IPS-11a (cell line): Measurements from ENCODE around the gene DUSP1.

Experiments used
- H3K4me3 ChIP-seq: one replicate; pipeline ENCODE4 v1.5.1; 2013; ENCODE audit warnings: low read depth, low read length, control low read depth

Gene DUSP1

DNA sequence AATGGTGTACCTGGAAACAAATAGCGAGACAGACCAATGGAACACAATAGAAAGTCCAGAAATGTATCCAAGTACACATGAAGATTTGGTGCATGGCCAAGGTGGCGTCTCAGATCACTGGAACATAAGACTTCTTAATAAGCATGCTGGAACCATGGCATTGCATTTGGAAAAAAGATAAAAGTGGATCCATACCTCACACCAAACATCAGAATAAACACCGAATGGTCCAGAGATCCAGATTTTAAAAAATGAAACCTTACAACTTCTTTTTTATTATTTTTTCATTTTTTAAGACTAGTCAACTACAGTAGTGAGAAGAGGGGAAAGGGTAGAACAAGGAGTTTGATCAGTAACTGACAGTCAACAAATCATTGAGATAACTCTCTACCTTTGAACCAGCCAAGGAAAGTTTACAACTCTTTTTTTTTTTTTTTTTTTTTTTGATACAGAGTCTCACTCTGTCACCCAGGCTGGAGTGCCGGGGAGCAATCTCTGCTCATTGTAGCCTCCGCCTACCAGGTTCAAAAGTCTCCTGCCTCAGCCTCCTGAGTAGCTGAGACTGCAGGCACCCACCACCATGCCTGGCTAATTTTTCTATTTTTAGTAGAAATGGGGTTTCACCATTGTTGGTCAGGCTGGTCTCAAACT is 8.8 kb upstream of the DUSP1 start:
- no peak overlapping the region for H3K4me3 ChIP-seq

GRCh38 chr5:172777881-172778814 is 7.2 kb upstream of the DUSP1 start:
- H3K4me3 ChIP-seq = no peak overlapping the region

DNA sequence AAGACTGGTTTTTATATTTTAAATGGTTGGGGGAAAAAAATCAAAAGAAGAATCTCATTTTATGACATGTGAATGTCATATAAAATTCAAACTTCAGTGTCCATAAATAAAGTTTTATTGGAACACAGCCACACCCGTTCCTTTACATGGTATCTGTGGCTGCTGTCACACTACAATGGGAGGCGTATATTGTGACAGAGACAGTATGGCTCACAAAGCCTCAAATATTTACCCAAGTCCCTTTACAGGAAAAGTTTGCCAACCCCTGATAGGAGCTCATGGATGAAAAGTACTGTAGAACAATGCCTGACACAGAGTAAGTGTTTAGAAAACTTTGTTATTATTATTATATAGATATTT is 5.2 kb upstream of the DUSP1 start:
- no peak overlapping the region for H3K4me3 ChIP-seq

DNA sequence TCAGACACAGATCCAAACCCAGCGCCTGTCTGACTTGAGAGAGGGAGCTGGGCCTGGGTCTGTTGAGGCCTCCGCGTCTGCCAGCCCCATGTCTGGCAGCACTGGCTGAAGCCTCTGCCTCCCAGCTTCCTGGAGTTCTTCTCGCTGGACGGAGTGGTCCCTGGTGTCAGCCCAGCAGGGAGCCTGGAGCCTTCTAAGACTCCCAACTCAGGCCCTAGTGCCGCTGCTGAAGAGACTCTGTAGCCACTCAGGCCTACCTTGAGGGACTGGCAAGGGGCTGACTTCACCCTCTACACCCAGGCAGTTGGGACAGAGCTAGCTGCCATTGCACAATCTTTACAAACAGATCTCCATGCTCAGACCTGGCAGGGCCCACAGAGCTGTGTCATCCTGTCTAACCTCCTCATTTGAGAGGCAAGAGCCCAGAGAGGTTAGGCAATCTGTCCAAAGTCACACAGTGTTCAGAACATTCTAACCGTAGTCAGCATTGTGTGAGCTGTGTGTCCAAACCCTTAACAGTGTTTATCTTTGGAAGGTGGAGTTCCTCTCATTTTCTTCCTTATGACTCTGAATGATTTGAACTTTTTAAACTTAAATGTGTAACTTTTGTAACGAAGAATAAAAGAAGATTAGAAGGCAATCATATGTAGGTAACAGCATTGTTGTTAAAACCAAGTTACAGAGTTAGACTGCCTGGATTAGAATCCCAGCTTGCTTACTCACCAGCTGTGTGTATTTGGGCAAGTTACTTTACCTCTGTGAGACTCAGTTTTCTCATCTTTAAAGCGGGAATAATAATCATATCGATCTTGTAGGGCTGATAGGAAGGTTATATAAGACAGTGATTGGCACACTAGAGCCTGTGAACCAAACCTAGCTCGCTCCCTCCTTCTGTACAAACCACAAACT is 4.6 kb upstream of the DUSP1 start:
- H3K4me3 ChIP-seq = no peak overlapping the region

DNA sequence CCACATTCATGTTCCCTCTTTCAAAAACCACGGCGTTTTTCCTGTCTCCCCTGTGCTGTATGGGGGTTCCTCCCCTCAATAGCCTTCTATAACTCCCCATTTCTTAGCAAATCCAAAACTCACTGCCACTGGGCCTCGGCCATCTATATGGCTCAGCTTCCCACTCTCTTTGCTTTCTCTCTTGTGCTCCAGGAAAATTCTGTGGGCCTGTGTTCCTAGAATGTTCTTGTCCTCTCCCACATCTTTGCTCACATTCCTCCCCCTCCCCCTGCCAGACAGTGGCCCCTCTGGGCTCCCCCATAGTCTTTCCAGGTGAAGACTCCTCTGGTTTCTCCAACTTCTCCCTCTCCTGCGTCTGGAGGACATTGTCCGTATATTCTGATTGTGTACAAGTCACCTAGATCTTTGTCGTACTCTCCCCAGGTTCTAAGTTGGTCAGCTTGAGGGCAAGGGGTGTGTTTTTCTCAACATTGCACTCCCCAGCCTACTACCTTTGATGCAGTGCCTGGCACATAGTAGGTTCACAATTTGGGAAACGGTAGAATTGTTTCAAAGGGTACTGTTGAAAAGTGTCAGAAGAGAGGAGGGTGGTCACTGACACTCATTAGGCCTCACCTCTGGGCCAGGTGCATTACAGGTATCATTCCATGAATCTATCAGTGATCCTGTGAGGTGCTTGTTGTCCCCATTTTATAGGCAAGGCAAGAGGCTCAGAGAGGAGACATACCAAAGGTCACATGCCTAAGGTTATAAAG is 3.7 kb upstream of the DUSP1 start:
- no peak overlapping the region for H3K4me3 ChIP-seq

GRCh38 chr5:172773481-172774469 is 2.8 kb upstream of the DUSP1 start:
- H3K4me3 ChIP-seq = no peak overlapping the region

- peak overlapping the region; percentile 22 for H3K4me3 ChIP-seq
These were observed 1.3 kb upstream of the DUSP1 start for GRCh38 chr5:172772112-172772906.

DNA sequence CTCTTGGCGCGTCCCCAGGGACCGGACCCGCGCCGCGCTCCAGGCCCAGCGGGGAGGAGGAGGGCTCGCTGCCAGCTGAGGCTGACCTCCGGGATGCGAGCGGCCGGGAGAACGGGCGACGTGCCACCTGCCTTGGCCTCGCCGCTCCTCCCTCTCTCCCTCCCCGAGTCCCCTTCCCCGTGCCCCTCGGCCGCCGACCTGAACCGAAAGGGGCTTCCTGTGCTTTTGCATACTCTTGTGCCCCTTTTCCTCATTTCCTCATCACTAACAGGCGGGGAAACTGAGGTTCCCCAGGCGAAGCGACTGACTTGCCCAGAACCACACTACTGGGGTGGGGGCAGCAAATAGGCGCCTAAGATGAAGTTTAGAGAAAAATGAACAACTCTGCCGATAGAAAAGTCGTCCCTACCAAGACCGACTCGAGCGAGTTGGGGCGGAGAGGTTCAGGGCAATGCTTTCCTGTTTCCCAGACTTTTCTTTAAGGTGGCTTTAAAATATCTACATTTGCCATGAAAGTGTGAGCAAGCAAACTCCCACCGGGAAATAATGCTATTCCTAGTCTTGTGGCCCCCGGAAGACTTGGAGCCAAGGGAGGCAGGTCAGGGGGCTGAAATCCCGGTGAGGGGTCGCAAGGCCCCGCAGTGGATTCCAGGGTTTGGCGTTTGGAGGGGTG is 580 bp upstream of the DUSP1 start:
- peak overlapping the region; percentile 48 for H3K4me3 ChIP-seq

DNA sequence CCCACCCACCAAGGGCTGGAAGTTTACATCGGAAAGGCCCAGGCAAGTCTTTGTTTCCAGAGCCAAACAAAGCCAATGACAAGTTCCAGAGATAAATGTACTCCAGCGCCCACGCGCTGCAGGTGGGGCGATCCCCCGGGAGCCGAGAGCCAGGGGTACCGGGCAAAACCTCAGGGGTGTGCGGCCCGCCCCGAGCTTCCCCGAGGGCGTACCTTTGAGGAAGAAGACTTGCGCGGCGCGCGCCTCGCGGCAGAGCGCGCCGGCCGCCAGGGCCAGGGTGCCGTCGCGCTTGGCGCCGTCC is 671 bp downstream of the DUSP1 start:
- H3K4me3 ChIP-seq = peak overlapping the region; percentile 72

- peak overlapping the region; percentile 72 for H3K4me3 ChIP-seq
These were observed 1.2 kb downstream of the DUSP1 start for GRCh38 chr5:172769616-172770373.

DNA sequence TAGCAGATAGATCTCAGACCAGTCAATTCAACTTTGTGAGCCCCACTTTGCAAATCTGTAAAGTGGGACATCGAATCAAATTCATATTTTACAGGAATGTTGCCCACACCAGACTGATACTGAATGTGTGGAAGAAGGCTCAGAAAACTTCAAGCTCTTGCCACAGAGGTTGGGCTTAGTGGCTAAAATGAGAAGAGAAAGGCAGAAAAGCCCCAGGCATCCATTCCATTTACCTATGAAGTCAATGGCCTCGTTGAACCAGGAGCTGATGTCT is 1.7 kb downstream of the DUSP1 start:
- H3K4me3 ChIP-seq = peak overlapping the region; percentile 72

DNA sequence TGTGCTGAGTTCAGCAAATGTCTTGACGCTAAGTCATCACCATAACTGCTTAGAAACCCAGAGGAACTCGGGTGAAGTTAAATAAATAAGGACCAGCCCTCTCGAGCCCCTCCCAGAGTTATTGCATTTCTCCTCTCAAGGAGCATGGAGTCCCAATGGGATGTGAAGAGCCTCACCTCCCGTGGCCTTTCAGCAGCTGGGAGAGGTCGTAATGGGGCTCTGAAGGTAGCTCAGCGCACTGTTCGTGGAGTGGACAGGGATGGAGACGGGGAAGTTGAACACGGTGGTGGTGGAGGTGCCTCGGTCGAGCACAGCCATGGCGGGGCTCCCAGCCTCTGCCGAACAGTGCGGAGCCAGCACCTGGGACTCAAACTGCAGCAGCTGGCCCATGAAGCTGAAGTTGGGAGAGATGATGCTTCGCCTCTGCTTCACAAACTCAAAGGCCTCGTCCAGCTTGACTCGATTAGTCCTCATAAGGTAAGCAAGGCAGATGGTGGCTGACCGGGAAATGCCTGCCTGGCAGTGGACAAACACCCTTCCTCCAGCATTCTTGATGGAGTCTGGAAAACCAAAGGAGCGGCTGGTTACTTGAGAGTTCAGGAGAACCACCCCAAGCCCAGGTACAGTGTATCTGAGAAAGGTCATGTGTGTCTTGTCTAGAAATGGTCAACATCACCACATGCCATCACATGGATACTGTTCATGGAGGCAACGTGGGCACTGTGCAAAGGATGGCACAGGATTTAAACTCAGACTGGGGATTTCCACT is 2.2 kb downstream of the DUSP1 start:
- H3K4me3 ChIP-seq = no peak overlapping the region

- no peak overlapping the region for H3K4me3 ChIP-seq
These were observed 2.9 kb downstream of the DUSP1 start for GRCh38 chr5:172768098-172768572.

GRCh38 chr5:172766287-172767108 is 4.5 kb downstream of the DUSP1 start:
- no peak overlapping the region for H3K4me3 ChIP-seq

DNA sequence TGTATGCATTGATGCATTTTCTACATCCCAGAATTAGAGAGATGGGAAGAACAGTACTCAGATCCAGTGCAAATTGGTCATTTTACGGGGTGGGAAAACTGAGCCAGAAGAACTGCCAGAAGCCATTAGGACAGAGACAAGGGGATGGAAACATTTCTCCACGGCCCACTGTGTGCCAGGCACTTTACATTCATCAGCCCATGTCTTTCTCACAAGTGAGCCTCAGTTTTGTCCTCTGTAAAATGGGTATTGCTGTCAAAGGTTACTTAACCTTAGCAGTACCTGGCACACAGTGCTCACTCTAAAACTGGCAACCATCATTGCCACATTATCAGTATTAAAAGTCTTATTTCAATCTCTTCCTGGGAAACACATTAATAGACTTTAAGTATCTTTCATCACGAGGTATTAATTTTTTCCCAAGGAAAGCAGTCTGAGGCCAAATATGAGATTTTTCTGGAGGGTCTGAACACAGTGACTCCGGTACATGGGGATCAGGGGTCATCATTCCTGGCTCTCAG is 5.2 kb downstream of the DUSP1 start:
- no peak overlapping the region for H3K4me3 ChIP-seq
